Smooth muscle cell (in vitro differentiated cells): ENCODE data around the gene PILRA. TPM values are rescaled to one million over a fixed set of nuclear protein-coding genes. Genes with fewer than 3 reads are reported as not detected.

Experiments used
- DNase-seq: peaks from one replicate; lab custom pipeline; 2025; ENCODE audit not compliant: unreplicated experiment; lab: John Stamatoyannopoulos, UW
- H2AFZ ChIP-seq: fragments of 200-600 bp; sonication (generic); 2 replicates; pipeline ENCODE4 v1.6.0; 2016; ENCODE audit warnings: antibody characterized with exemption, low read depth, mild to moderate bottlenecking
- H3F3A ChIP-seq: fragments of 200-600 bp; sonication (generic); 2 replicates; pipeline ENCODE4 v1.6.0; 2017; ENCODE audit warnings: antibody characterized with exemption, low read depth
- H3K27ac ChIP-seq: fragments of 200-600 bp; sonication (generic); 2 replicates; pipeline ENCODE4 v1.5.1; 2016; ENCODE audit warnings: low read depth, mild to moderate bottlenecking
- H3K27me3 ChIP-seq: fragments of 200-600 bp; sonication (generic); 2 replicates; pipeline ENCODE4 v1.6.1; 2016; ENCODE audit warnings: low read depth, mild to moderate bottlenecking
- H3K36me3 ChIP-seq: fragments of 200-600 bp; sonication (generic); 2 replicates; pipeline ENCODE4 v1.5.1; 2016; ENCODE audit warnings: low read depth
- H3K4me1 ChIP-seq: fragments of 200-600 bp; sonication (generic); 2 replicates; pipeline ENCODE4 v1.5.1; 2016; ENCODE audit warnings: low read depth
- H3K4me2 ChIP-seq: fragments of 200-600 bp; sonication (generic); 2 replicates; pipeline ENCODE4 v1.6.0; 2016; ENCODE audit warnings: mild to moderate bottlenecking
- H3K4me3 ChIP-seq: fragments of 200-600 bp; sonication (generic); 2 replicates; pipeline ENCODE4 v1.5.1; 2016; ENCODE audit warnings: mild to moderate bottlenecking
- H3K79me2 ChIP-seq: fragments of 200-600 bp; sonication (generic); 2 replicates; pipeline ENCODE4 v1.6.0; 2016; ENCODE audit warnings: low read depth, mild to moderate bottlenecking
- H3K9ac ChIP-seq: fragments of 200-600 bp; sonication (generic); 2 replicates; pipeline ENCODE4 v1.6.0; 2016; ENCODE audit warnings: low read depth
- H3K9me3 ChIP-seq: fragments of 200-600 bp; sonication (generic); replicated peaks from 2 replicates; pipeline ENCODE4 v1.5.1; 2016; ENCODE audit warnings: low read depth
- H4K20me1 ChIP-seq: fragments of 200-600 bp; sonication (generic); 2 replicates; pipeline ENCODE4 v1.6.0; 2016; ENCODE audit warnings: low read depth
- WGBS: methylation state at CpG from one replicate; pipeline ENCODE4 v1.1.7; 2016; ENCODE audit warnings: low lambda C conversion rate; 5-methylcytosine and 5-hydroxymethylcytosine counted together
- polyA plus RNA-seq: library from polyadenylated mRNA; unstranded; fragments of >200 nt; fragmentation: Nextera tagmentation; extraction: Ambion mirVana; gene quantifications from 2 replicates; pipeline ENCODE4 v1.2.1, GENCODE V29; 2016
- total RNA-seq: library from RNA; depleted of rRNA; stranded (reverse); fragments of >200 nt; gene quantifications from 2 replicates; pipeline ENCODE4 v1.2.3, GENCODE V29; 2014
- TF ChIP-seq, protein P1 (sequence below): fragments of 200-600 bp; sonication (generic); IDR thresholded peaks from 2 replicates; pipeline ENCODE4 v1.5.1; 2017; ENCODE audit warnings: borderline replicate concordance, mild to moderate bottlenecking, antibody characterized with exemption; ENCODE audit not compliant: insufficient read depth, poor library complexity, severe bottlenecking

PILRA gene
- total and polyA plus RNA-seq, 2 experiments from 2014 or later, result 1.4 to 2.0 TPM

DNA sequence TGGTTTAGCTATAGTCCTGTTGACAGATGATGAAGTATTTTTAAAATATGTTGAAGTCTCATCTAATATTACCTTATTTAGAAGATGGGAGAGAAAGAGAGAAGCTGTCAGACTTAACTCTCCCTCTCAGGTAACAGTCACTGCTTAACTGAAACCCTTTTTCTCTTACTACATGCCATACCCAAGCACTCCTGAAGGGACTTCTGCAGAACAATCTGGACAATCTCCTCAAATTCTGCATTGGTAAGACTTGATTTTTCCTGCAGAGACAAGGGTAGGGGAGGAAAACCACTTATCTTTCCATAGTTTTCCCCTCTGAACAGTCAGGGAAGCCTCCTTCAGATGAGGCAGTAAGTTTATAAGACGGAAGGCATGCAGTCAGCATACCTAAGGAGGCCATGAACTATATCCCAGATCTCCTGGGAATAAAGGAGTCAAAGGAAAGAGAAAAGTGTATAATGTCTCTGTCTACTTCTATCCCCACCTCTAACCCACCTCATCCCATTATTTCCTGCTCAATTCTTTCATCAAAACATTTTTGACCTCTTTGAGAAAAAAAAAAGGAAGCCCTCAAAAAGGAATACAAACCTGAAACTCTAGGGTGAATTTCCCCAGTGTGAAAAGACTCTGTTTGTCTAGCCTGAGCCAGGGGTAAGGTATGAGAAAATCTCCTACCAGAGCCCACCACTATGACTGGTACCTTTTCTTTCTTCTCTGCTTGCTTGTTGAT lies 45.8 kb downstream of the PILRA start:
- no peaks in the 10 kb centered on the region for H3K36me3 ChIP-seq
- H3K27me3 ChIP-seq, result peaks cover 2% of the 10 kb centered on the region
- no peak overlapping the region for H2AFZ ChIP-seq
- H3K4me2 ChIP-seq, result no peak overlapping the region
- no peaks in the 10 kb centered on the region for H3K4me1 ChIP-seq
- no peak overlapping the region for H3K9ac ChIP-seq
- no peaks in the 10 kb centered on the region for H4K20me1 ChIP-seq
- H3F3A ChIP-seq, result no peaks in the 10 kb centered on the region
- no peaks in the 10 kb centered on the region for H3K9me3 ChIP-seq
- H3K4me3 ChIP-seq, result no peak overlapping the region
- no peaks in the 10 kb centered on the region for H3K79me2 ChIP-seq
- H3K27ac ChIP-seq, result no peak overlapping the region
- WGBS, result 75% methylated on average over 1 of the region's 1 CpG
- DNase-seq, result no peak
- TF ChIP-seq, protein P1, sequence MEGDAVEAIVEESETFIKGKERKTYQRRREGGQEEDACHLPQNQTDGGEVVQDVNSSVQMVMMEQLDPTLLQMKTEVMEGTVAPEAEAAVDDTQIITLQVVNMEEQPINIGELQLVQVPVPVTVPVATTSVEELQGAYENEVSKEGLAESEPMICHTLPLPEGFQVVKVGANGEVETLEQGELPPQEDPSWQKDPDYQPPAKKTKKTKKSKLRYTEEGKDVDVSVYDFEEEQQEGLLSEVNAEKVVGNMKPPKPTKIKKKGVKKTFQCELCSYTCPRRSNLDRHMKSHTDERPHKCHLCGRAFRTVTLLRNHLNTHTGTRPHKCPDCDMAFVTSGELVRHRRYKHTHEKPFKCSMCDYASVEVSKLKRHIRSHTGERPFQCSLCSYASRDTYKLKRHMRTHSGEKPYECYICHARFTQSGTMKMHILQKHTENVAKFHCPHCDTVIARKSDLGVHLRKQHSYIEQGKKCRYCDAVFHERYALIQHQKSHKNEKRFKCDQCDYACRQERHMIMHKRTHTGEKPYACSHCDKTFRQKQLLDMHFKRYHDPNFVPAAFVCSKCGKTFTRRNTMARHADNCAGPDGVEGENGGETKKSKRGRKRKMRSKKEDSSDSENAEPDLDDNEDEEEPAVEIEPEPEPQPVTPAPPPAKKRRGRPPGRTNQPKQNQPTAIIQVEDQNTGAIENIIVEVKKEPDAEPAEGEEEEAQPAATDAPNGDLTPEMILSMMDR, result no peak

DNA sequence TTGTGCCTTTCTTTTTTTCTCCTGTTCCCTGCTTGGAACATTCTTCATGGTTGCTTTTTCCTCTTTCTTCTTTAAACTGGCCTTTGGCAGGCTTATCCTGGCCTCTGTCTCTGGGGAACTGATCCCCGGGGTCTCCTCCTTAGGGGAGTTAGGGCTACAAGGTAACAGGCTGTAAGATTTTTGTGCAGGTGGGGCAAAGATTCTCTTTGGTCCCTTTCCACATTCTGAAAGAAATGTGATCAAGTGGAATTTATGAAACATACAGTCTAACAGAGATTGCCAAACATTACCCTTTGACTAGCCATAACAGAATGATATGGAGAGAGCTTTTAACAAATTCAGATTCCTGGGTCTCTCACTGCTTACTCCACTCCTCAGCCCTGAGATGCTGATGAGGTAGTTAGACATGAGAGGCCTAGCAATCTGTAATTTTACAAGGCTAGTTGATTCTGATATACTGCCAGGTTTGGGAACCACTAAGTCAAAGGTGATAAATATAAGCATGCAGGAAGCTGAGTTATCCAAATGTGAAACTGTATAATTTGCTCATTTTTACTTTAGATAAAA lies 46.5 kb downstream of the PILRA start:
- H3K4me3 ChIP-seq, result no peak overlapping the region
- H3K4me1 ChIP-seq, result no peaks in the 10 kb centered on the region
- H3K79me2 ChIP-seq, result no peaks in the 10 kb centered on the region
- peaks cover 2% of the 10 kb centered on the region for H3K27me3 ChIP-seq
- H3K27ac ChIP-seq, result no peak overlapping the region
- WGBS, result 94% methylated on average over 1 of the region's 1 CpG
- no peaks in the 10 kb centered on the region for H4K20me1 ChIP-seq
- H3F3A ChIP-seq, result no peaks in the 10 kb centered on the region
- H2AFZ ChIP-seq, result no peak overlapping the region
- no peaks in the 10 kb centered on the region for H3K9me3 ChIP-seq
- H3K9ac ChIP-seq, result no peak overlapping the region
- H3K36me3 ChIP-seq, result no peaks in the 10 kb centered on the region
- H3K4me2 ChIP-seq, result no peak overlapping the region
- DNase-seq, result no peak
- TF ChIP-seq, protein P1, result no peak

DNA sequence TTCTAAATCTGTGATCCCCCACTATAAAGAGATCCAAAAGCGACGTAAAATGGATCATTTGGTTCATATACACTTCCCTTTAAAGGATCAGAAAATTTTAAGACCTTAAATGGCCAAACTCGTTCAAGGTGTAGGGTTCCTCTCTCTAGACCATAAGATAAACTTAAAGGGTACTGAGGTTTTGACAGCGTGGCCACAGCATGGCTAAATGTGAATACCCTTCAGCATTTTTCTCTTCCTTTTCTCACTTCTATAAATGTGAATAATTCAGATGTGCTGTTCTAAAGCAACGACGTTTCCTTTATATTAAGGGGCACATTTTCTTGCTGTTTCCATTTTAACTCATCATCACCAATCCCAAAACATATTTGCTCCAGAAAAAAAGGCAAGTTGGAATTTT lies 50.0 kb downstream of the PILRA start:
- Histone ChIP-seq H4K20me1 (no peaks in the 10 kb centered on the region), H3K9me3 (no peaks in the 10 kb centered on the region), H3K4me3 (no peak overlapping the region), H3K79me2 (no peaks in the 10 kb centered on the region), H3K27me3 (peaks cover 2% of the 10 kb centered on the region), H3K4me1 (no peaks in the 10 kb centered on the region), H3K36me3 (no peaks in the 10 kb centered on the region), H3K9ac (no peak overlapping the region), H3K4me2 (no peak overlapping the region), H2AFZ (no peak overlapping the region), H3F3A (no peaks in the 10 kb centered on the region), H3K27ac (no peak overlapping the region)
- DNase-seq, result no peak
- TF ChIP-seq, protein P1, result no peak
- WGBS, result 91% methylated on average over 6 of the region's 6 CpGs

DNA sequence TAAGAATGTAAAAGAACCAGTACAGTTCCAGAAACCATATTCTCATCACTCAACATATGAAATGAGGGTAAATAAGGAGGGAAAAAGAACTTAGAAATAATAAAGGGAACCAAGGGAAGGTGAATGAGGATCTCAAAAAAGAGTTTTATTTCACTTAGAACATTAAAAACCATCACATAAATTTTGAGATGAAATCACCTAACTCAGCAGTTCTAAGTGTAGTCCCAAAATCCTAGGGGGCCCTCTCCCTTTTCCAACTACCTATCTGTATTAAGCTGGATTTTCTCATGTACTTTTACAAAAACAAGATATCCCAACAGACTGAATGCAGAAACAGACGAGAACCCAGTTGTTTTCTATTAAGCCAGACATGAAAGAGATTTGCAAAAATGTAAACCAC lies 52.1 kb downstream of the PILRA start:
- Histone ChIP-seq H3K27me3 (peaks cover 1% of the 10 kb centered on the region), H2AFZ (no peak overlapping the region), H4K20me1 (peaks cover 1% of the 10 kb centered on the region), H3K4me2 (no peak overlapping the region), H3K4me1 (no peaks in the 10 kb centered on the region), H3K9me3 (no peaks in the 10 kb centered on the region), H3K4me3 (no peak overlapping the region), H3K27ac (no peak overlapping the region), H3K36me3 (no peaks in the 10 kb centered on the region), H3F3A (no peaks in the 10 kb centered on the region), H3K79me2 (peaks cover 4% of the 10 kb centered on the region), H3K9ac (no peak overlapping the region)
- 84% methylated on average over 1 of the region's 1 CpG for WGBS
- no peak for DNase-seq
- TF ChIP-seq, protein P1, result no peak
